OCI-M1 (cell line): ENCODE measurements around the gene LRRC7.

Experiments used
- DNase-seq: peaks from one replicate; lab custom pipeline; 2025; lab: John Stamatoyannopoulos, UW

LRRC7 gene

DNA sequence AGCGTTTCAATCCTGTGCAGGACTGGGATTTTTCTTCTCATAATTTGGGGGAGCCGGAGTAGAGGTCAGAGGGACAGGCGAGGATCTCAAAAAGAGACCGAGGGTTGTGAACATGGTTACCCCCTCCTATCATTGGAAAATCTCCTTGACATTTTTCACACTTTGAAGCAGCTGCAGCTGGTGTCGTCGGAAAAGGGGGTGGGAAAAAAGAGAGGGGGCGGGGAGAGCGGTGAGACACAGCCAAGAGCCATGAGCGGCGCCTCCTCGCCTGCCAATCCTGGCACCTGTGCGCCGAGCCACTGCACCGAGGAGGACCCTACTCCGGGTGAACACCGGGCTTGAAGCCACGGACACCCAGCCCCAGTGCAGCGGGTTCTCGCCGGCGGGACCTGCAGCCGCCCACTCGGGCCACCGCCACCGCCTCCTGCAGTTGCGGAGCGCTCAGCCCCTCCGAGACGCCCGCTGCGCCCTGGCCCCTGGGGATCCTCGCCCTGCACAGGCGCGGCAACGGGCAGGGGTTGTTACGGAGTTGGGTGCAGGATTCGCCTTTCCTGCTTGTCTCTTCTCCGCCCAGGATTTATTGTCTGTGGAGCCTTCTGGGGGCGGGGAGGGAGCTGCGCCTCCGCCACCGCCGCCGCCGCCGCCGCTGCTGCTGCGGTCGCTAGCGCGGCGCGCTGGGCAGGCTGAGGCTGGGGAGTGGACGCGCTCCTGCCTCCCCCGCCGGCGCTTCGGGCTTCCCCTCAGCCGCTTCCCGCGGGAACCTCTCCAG is at the start of gene LRRC7:
TSS of gene LRRC7 (plus strand) at position 271 of the 769 bp plus-strand sequence. CDS start 718 bp downstream, outside the sequence.
- peak; percentile 83 for DNase-seq

DNA sequence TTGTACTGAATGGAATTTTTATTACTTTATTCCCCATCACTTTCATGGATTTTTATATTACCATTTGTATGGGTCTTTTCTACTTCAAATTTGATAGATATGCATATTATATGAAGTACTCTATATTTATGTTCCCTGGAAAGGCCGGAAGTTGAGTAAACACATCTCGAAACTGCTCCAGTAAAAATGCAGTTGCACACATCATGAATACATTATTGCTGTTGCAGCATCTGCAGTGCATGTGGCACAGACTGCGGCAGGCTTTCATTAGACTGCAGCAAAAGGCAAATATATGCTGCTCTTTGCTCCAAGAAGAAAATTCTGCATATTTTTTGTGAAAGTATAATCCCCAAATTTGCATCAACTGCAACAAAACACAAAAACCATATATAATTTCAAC is 48.7 kb upstream of the LRRC7 start:
- DNase-seq: no peak

DNA sequence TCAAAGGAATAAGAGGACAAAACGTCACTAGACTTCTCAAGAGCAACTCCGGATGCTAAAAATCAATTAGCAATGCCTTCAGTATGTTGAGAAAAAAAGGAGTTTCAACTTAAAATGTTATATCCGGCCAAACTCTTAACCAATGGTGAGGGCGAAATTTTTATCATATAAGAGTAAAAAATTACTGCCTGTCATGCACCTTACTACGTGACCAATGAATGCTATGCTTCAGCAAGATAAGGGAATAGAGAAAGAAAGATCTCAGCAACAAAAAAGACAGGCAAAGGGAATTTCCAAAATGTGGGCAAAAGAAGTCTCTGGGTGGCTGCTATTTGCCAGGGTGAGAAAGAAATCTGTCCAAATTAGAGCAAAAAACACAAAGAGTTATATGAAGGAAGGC is 47.4 kb upstream of the LRRC7 start:
- DNase-seq: peak; percentile 81

DNA sequence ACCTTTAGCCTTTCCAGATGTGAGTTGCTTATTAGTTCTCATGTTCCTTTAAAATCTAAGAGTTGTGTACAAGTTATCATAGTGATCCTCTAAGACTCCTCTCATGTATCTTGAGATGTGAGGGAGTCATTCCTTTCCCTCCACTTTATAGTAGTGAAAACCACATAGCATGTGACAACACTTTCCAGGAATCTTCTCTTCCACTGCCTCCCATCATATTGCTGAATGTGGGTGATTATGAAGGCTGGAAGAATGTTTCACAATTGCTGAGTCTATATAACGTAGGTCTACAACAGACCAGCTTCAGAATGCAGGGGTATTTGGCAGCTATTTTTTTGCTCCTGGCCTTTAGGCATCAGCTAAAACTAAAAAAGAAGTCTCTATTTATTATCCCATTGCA is 44.7 kb upstream of the LRRC7 start:
- peak; percentile 87 for DNase-seq

DNA sequence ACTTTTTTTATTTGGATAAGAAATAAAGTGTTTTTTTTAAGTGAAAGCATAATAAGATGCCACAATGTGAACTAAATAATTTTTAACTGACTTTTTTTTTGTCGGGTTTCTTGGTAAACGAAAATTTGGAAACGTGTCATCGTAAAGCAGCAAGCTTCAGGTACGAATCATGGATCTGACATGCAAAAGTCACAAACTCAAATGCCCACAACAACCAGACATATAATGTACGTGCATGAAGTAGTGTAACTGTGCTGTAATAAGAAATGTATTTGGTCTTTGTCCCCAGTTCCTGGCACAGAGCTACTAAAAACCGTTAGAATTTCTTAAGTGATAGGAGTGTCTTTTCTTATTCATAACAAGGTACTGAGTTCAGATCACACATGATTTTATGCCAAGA is 44.3 kb upstream of the LRRC7 start:
- no peak for DNase-seq

DNA sequence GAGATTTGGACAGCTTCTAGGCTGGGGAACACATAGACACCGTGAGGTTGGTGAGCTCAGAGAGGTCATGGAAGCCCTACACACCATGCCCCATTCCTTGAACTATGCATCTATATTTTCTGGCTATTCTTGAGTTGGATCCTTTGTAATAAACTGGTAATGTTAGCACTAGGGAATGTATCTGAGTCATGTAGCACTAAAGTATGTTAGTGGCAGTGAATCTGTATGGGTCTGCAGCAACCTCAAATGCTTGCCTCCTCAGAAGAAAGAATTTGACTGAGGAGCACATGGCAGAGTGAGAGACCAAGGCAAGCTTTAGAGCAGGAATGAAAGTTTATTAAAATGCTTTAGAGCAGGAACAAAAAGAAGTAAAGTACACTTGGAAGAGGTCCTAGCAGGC is 43.7 kb upstream of the LRRC7 start:
- DNase-seq: no peak

DNA sequence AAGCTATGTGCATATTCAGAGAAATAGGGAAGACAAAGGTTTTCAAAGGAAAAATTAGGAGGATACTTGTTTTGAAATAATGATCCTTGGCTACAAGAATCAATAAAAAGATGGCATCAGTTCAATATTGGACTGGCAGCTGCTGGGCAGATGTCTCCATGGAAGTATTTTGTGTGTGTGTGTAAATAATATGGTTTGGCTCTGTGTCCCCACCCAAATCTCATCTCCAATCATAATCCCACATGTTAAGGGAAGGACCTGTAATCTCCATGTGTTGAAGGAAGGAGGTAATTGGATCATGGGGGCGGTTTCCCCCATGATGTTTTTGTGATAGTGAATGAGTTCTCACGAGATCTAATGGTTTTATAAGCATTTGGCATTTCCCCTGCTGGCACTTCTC is 40.4 kb upstream of the LRRC7 start:
- no peak for DNase-seq

DNA sequence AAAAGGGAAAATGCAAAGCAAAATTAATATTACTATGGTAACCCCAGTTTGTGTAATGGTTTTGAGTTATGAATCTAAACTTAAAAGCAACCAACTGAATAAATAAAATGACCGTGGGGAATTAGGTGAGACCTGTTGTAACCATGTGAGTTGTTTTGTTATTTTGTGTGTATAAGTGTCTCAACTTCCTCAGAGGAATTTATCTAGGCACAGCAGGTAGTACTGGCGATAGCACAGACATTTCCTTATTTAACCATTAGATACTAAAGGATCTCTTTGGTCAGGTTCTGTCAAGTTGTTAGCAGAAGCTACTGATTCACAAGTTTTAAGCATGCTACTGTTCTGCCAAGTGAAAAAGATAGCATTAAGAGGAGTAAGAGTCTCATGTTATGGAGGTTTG is 39.3 kb upstream of the LRRC7 start:
- DNase-seq: no peak

DNA sequence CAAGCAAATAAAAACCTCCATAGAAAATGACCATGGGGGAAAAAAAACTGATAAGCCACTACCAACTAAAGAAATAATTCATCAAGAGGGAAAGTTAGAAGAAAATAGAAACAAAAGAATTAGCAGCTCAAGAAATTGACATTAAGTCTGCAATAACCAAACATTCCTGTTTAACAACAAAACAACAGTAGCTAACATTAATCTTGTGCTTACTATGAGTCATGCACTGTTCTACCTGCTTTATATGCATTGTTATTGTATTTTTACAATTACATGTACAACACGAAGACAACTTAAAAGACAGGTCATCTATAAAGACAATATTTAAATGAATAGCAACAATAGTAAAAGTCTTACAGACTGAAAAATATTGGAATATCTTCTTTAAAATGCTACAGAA is 34.4 kb upstream of the LRRC7 start:
- DNase-seq: no peak

DNA sequence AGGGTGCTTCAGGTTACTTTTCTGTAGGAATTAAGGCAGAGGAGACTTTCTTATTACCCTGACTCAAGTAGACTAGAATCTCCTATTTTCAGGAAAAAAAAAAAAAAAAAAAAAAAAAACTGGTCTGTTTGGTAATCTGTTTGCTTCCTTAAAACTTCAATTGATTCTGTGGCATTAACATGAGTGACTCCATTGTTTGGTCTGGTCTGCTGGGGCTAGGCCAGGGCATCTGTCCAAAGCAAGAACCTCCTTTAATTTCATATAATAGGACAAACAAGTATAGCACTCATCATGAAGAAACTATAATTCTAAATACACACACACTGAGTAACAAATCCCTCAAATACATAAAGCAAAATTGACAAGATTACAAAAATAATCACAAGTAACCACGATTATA is 32.9 kb upstream of the LRRC7 start:
- no peak for DNase-seq

DNA sequence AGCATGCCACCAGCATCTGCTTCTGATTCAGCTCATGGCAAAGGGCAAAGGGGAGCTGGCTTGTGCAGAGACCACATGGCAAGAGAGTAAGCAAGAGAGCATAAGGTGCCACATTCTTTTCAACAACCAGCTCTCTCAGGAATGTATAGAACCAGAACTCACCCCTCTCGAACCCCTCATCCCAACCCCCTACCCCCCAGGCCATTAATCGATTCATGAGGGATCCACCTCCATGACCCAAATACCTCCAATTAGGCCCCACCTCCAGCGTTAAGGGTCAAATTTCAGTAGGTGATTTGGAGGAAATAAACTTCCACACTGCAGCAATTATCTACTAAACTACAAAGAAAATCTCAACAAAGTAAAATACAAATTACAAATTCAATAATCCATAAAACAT is 32.2 kb upstream of the LRRC7 start:
- DNase-seq: no peak

DNA sequence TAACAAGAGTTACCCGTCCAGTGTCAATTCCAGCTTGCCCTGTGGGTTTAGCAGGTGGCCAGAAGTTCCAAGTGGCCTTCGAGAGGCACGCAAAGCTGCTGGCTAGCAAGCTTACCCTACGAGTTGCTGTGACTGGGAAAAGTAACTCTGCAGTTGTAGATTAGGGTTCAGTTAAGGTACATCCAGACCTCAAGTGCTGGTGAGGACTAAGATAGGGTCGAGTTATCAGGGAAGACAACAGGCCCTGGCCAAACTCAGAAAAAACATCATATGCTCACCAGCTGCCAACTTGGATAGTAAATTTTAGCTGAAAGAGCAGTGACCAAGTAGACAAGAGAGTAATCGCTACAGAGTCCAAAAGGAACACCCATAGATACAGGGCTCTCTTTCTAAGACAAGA is 27.7 kb upstream of the LRRC7 start:
- peak; percentile 98 for DNase-seq

DNA sequence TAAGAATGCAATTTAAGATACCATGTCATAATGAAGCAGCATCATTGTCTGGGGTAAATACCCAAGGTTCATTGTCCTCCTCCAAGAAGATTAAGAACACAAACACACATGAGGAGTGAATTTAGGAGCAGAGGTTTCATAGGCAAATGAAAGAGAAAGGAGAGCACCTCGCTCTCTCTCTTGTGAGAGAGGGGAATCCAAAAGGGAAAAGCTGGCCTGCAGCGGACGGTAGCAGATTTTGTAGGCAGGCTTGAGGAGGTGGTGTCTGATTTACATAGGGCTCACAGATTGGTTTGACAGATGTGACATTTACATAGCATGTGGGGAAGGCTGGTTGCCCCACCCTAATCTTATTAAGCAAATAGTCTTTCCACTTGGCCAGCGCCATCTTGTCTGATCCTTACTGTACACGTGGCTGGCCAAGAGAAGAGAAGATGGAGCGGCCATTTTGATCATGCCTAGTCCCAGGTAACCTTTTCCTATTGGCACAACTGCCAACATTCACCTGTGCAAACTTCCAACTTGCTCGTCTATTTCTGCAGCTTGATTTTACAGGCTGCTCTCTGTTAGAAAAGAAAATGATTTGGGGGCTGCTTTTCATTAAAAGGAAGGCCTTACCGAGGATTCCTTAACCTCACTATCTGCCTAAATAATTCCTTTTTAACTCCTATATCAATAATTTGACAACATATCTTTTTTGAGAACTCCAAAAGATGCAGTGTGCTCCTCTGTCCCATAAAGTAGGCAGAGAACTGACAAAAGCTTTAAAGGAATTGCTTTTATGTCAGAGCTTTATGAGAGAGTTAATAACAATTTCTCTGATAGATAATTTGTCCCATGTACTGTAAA is 16.0 kb upstream of the LRRC7 start:
- peak; percentile 96 for DNase-seq

DNA sequence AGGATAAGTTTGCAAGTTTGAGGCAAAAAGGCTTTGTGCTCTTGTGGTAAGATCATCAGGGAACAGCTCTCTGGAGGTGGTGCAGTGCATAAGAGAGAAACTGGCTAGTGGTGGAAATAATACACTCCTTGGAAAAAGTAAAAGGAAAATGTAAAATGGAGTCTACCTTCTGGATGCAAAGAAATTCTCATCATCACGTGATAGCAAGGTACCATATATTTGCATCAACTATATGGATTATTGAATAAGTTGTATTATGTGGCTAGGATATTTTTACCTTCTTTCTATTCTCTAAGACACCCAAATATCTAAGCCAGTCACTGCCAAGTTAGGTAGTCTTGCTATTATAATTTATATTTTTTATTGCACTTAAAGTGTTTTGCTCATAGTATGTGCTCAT is 14.0 kb upstream of the LRRC7 start:
- peak; percentile 75 for DNase-seq

DNA sequence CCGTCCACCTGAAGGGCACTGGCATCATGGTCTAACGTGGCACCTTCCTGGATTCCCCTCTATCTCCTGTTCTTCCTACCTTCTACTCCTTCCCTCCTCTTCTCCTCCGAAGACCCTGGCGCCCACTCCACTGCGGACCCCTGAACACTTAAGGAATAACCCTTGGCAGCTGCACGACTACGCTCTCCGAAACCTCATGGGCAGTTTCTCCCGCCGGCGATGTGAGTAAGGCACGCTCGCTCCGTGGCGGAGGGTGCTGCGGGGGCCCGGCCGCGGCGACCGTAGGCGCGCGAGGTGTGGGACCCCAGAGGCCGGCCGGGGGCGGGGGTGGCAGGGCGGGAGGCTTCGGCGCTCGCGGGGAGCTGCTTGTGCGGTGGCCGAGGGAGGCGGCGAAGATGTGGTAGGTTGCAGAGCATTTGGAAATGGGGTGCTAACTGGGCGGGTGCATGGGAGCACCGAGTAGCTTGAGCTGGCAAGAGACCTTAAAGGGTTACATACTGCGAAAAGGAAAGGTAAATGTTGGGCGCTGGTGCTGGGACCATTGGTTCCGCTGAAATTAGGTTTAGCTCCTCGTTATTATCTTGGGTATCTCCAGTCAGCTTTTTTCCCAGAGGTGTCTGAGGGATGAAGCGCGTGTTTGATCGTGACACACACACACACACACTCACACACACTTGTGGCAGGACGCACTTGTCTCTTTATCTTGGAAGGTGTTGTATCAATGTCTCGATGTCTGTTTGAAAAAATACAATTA is 876 bp downstream of the LRRC7 start:
- DNase-seq: peak; percentile 64

DNA sequence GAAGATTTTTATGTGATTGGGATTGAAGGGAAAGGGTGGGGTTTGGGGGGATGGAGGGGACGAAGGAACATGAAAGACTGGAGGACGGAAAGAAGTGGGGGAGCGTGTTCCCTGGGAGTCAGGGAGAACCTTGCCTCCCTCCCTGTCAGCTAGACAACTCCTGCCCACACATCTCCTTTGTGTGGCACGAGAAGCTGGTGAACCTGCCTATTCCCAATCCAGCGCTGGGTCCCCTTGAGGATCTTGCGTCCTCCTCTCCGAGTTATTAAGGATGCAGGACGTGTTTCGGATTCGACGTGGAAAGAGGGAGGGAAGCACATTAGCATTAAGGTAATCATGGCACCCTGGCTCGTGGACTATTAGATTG is 1.4 kb downstream of the LRRC7 start:
- no peak for DNase-seq

DNA sequence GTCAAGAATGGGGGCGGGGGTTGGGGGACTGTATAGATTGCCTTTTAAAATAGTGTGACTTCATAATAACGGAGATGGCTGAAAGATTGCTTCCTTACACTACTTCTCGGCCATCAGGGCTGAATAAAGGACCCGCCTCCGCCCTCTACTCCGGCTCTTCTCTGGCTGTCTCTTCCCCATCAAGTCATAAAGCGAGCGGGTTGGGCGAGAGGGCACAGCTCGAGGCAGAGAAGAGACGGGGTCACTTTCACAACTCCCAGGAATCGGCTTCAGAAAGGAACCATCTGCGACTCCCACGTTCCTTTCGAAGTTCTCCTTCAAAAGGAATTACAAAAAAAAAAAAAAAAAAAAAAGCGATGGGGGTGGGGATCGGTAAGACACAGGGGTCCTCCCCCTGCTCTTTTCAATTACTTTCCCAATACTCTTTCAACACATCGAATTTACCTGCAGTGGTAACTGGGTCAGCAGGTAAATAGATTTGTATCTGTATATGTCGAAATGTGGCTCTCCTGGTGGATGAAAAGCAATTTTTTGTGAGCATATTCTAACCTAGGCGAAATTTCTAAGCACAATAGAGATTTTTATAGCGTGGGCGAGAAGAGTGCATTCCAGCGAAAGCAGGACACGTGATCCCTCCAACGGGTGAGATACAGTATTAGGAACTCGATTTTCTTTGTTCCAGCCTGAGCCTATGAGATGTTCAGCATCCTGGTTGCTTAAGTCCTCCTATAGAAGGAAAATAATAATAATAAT is 2.0 kb downstream of the LRRC7 start:
- DNase-seq: peak; percentile 80

DNA sequence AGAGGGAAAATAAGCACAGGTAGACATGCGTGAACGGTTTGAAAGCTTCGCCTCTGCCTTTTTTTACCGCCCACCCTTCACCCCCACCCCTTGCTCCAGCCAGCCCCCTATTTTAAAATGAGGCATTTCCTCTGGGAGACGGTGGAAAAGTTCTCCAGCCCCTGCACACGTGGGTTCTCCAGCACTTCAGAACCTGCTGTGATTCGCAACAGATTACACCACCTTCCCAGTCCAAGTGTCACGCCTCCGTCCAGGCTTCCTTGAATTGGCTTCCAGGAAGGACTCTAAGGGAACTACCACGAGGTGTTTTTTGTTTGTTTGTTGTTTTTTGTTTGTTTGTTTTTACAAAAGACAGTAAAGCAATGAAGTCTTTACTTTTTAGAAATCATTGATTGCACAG is 2.6 kb downstream of the LRRC7 start:
- peak; percentile 66 for DNase-seq

DNA sequence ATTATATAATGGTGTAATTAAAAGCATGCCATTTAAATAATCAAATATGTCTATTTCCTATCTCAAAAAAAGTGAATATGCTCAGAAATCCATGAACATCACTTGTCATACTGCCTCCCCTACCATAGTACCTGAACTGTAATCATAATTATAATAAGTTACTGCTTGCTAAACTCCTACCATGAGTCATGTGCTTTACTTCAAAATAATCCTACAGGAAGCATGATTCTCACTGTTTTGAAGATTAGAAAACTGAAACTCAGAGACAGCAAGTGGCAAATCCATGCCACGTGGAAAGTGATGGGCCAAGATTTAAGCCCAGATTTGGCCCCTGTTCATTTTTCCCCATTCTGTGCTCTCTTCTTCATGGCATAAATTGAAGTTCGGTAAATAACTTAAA is 5.2 kb downstream of the LRRC7 start:
- DNase-seq: peak; percentile 63

DNA sequence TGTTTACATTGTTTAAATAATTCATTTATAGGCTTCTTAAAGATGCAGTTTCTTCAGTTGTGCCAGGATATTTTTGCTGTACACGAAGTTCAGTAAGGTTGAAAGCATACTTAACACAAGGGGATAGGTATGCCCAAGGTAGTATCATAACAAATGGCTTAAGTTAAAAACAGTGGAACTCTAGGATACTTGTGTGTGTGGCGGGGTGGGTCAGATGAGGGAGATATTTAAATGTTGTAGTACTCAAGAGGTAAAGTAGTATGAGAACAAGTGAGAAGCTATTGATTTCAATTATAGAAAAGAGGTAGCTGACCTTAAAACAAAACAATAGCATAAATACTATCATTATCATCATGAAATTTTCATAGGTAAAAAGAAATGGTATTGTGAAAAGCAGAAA is 6.2 kb downstream of the LRRC7 start:
- DNase-seq: no peak

DNA sequence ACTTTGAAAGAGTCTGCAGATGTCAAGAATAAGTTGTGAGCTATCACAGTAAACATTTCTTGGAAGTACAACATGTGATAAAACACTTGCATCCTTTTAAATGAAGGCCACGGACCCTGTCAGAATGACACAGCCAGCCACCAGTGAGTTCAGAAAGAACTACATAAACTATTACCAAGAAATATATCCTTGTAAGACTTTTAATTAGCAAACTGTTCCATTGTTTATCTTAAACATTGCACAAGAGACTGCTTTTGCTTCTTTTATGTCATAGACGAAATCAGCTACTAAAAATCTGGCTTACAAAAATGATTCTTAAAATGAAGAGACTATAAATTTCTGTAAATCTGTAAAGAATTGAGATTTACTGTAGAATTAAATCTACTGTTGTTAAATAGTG is 17.9 kb downstream of the LRRC7 start:
- no peak for DNase-seq

DNA sequence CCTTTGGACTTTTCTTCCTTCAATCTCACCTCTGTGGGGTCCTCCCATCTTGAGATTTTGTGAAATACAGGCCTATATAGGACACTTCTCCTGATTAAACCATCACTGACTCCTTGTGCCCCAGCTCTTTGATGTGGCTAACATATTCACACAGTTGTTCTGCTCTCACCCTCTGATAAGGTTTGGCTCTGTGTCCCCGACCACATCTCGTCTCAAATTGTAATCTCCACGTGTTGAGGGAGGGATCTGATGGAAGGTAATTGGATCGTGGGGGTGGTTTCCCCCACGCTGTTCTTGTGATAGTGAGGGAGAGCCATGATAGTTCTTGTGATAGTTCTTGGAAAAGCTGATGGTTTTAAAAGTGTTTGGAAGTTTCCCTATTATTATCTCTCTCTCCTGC is 19.7 kb downstream of the LRRC7 start:
- DNase-seq: peak; percentile 84
